Urinary bladder (tissue), 4 donors: ENCODE data around the gene ANKLE2. TPM values are rescaled to one million over a fixed set of nuclear protein-coding genes. Genes with fewer than 3 reads are reported as not detected.
"Not testable (repeated sequence)": the region's sequence is repeated elsewhere in the genome, so short reads cannot be mapped to it uniquely, and the experiment has no call there.

ENCODE experiments used
- DNase-seq: peaks from one replicate; pipeline ENCODE4 v3.0.0-alpha.2; 2015; ENCODE audit errors: extremely low spot score
- H3K27ac ChIP-seq: one replicate; pipeline ENCODE4 v1.5.1; 2013; ENCODE audit warnings: low read depth, mild to moderate bottlenecking, moderate library complexity
- H3K36me3 ChIP-seq: one replicate; pipeline ENCODE4 v1.6.1; 2013; ENCODE audit warnings: mild to moderate bottlenecking, moderate library complexity; ENCODE audit not compliant: insufficient read depth
- H3K4me1 ChIP-seq: one replicate; pipeline ENCODE4 v1.6.1; 2013; ENCODE audit warnings: mild to moderate bottlenecking, moderate library complexity; ENCODE audit not compliant: insufficient read depth
- H3K4me3 ChIP-seq: one replicate; pipeline ENCODE4 v1.5.1; 2013; ENCODE audit warnings: low read depth, low read length
- WGBS: extraction: QIAGEN DNeasy Blood & Tissue Kit; methylation state at CpG from one replicate; pipeline ENCODE4 v1.1.7; 2013; 5-methylcytosine and 5-hydroxymethylcytosine counted together
- polyA plus RNA-seq: library from polyadenylated mRNA; stranded (reverse); fragments of 200-250 nt; gene quantifications from one replicate; pipeline ENCODE4 v1.2.3, GENCODE V29; 2013
- total RNA-seq: library from RNA; depleted of rRNA; stranded (reverse); fragments of >200 nt; gene quantifications from one replicate; pipeline ENCODE4 v1.2.3, GENCODE V29; 2014
- donor health status: healthy with polysubstance abuse.
- donor health status: healthy.

ANKLE2 gene
- total and polyA plus RNA-seq, 2 donors: 25.6 to 40.8 TPM

DNA sequence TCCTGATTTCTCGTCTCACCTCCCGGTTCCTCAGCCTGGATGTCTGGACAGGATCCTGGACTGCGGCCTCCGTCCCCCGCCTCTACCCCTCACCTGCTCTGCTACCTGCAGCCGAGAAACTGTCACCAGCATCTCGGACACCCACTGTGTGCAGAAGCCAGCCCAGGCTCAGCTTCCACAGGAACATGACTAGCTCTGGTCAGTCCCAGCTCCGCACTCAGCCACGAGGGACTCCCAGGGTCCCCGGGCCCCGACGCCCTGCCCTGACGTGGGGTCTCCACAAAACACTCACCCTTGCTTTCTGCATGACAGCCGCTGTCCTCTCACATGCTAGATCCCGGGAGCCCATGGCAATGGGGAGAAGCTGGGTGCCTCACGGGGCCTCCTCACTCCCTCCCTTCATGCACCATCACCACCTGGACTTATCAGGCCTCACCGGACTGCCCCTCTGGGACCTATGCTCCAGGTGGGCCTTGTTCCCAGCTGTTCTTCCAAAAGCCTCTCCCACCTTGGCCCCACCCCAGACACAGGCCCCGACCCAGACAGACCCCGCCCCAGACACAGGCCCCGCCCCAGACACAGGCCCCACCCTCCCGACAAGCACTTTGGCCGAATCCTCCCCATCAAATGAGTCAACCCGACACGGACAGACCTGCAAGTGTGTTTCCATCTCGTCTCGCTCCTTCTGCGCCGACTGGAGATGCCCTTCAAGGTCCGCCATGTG lies 26.9 kb upstream of the ANKLE2 start:
- Histone ChIP-seq H3K4me3 (no peak overlapping the region), H3K27ac (no peak overlapping the region), H3K4me1 (no peaks in the 10 kb centered on the region), H3K36me3 (peaks cover 7% of the 10 kb centered on the region)
- 97% methylated on average over 29 of the region's 29 CpGs for WGBS
- no peak for DNase-seq

DNA sequence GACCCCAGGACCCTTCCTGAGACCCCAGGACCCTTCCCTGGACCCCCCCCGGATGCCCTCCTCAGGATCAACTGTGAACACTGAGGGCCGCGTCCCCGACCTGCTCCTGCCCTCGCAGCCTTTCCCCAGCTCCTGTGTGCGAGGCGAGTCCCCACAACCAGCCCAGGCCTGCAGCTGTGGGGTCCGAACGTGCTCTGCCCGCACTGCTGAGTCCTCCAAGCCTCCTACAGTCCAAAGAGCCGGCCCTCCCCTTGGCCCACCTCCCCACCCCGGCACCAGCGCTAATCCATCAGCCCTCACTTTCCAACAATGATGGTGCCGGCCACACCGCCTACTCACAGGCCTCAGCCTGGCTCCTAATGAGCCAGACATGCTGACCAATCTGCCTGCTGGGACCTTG lies 26.2 kb upstream of the ANKLE2 start:
- H3K4me3 ChIP-seq: no peak overlapping the region
- H3K27ac ChIP-seq: no peak overlapping the region
- DNase-seq: no peak
- 93% methylated on average over 15 of the region's 15 CpGs for WGBS
- no peaks in the 10 kb centered on the region for H3K4me1 ChIP-seq
- H3K36me3 ChIP-seq: peaks cover 7% of the 10 kb centered on the region

DNA sequence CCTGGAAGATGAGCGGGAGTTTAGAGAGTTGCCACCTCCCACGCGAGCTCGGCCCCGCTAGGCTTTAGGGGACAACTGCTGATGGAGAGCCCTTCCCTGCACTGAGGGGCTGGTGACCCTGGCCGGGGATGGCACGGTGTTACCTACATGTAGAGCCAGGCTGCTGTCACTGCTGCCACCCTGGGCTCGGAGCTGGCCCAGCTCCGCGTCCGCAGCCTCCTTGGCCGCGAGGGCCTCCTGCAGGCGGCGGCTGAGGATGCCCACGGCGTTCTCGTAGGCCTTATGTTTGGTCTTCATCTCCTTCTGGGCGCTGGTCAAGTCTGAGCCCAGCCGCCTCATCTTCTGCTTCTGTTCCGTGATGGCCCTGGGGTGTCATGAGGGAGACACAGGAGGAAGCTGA lies 24.6 kb upstream of the ANKLE2 start:
- no peaks in the 10 kb centered on the region for H3K4me1 ChIP-seq
- 93% methylated on average over 21 of the region's 21 CpGs for WGBS
- DNase-seq: no peak
- peaks cover 6% of the 10 kb centered on the region for H3K36me3 ChIP-seq
- H3K27ac ChIP-seq: no peak overlapping the region
- H3K4me3 ChIP-seq: no peak overlapping the region

DNA sequence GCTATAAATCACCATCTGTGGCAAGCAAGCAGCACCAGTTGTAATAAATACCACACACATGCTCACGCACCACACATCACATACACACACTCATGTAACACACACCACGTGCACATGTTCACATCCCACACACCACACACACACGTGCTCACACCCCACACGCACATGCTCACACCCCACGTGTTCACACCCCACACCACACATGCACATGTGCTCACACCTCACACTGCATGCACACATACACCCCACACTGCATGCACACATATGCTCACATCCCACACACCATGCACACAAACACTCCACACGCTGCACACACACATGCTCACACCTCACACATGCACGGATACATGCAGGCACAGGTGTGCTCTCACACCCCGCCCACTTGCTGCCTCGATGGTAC lies 22.9 kb upstream of the ANKLE2 start:
- no peak for DNase-seq
- Histone ChIP-seq H3K4me3 (no peak overlapping the region), H3K4me1 (no peaks in the 10 kb centered on the region), H3K27ac (no peak overlapping the region), H3K36me3 (peaks cover 4% of the 10 kb centered on the region)
- 83% methylated on average over 9 of the region's 9 CpGs for WGBS

DNA sequence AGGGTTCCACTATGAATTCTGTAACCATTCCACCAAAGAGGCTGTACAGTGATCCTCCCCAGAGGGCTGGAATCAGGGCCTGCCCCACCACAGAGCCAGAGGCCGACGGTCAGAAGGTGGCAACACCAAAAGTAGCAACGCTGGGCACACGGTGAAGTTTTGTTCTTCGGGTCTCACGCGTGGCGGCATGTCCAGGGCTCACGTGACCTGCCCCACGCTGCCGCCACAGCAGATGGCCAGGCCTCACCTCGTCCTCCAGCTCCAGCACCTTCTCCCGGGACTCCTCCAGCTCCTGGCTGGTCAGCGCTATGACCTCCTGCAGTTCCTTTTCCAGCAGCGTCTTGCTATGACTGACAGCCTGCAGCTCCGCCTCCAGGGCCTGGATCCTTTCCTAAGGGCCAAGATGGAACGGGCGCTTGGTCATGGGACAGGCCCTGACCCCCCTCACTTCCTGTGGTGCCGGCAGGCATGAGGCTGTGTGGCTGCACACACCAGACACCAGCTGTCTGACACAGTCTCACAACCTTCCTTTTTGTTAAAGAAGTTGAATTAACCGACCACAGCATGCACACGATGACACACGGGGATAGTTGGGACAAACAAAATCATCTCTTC lies 22.4 kb upstream of the ANKLE2 start:
- H3K4me1 ChIP-seq: no peaks in the 10 kb centered on the region
- 82% methylated on average over 22 of the region's 22 CpGs for WGBS
- no peak overlapping the region for H3K4me3 ChIP-seq
- no peak for DNase-seq
- H3K27ac ChIP-seq: no peak overlapping the region
- peaks cover 3% of the 10 kb centered on the region for H3K36me3 ChIP-seq

DNA sequence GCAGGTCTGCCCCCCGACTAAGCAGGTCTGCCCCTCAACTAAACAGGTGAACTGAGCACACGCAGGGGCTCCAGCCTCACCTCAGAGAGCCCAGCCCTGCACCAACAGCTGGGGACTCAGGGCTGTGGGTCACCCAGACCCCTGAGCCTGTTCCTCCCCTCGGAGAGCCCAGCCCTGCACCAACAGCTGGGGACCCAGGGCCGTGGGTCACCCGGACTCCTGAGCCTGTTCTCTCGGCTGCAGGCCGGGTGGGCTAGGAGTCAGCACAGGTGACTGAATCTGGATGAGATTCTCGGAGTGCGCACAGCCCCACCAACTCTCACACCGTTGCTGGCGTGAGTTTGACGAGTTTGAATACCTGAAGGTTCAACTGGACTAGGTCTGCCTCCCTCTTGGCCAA lies 20.3 kb upstream of the ANKLE2 start:
- no peak for DNase-seq
- Histone ChIP-seq H3K36me3 (peaks cover 2% of the 10 kb centered on the region), H3K27ac (no peak overlapping the region), H3K4me1 (no peaks in the 10 kb centered on the region), H3K4me3 (no peak overlapping the region)
- WGBS: 93% methylated on average over 12 of the region's 12 CpGs

DNA sequence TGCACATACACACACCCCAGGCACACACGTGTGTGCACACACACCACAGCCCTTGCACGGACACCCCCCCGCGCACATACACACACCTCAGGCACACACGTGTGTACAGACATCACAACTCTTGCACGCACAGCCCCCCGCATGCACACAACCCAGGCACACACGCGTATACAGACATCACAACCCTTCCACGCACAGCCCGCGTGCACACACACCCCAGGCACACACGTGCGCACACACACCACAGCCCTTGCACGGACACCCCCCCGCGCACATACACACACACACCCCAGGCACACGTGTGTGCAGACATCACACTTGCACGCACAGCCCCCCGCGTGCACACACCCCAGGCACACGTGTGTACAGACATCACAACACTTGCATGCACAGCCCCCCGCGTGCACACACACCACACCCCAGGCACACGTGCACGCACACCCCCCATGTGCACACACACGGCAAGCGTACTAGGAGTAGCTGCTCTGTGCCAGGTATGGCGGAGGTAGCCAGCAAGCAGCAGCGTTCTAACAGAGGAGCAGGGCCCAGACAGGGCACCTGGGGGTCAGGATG lies 18.2 kb upstream of the ANKLE2 start:
- Histone ChIP-seq H3K4me3 (no peak overlapping the region), H3K36me3 (peaks cover 2% of the 10 kb centered on the region), H3K27ac (no peak overlapping the region), H3K4me1 (no peaks in the 10 kb centered on the region)
- no peak for DNase-seq
- 94% methylated on average over 30 of the region's 30 CpGs for WGBS

DNA sequence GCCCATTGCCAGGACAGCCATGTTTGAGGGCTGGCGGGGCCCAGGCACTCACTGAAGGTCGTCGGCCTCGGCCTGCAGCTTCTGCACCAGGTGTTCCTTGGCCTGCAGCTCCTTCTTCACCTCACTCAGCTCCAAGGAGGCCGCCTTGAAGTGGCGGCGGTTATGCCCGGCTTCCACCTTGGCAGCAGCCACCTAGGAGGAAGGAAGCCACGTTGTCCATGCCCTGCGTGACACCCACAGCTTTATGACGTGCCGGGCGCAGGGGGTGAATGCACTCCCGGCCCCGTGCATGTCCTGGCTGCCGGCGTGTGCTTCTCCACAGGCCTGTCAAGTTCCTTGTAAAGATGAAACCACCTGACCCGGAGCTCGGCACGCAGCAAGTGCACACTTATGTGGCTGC lies 16.0 kb upstream of the ANKLE2 start:
- Histone ChIP-seq H3K4me1 (no peaks in the 10 kb centered on the region), H3K4me3 (no peak overlapping the region), H3K27ac (no peak overlapping the region), H3K36me3 (peaks cover 5% of the 10 kb centered on the region)
- 92% methylated on average over 20 of the region's 20 CpGs for WGBS
- no peak for DNase-seq

DNA sequence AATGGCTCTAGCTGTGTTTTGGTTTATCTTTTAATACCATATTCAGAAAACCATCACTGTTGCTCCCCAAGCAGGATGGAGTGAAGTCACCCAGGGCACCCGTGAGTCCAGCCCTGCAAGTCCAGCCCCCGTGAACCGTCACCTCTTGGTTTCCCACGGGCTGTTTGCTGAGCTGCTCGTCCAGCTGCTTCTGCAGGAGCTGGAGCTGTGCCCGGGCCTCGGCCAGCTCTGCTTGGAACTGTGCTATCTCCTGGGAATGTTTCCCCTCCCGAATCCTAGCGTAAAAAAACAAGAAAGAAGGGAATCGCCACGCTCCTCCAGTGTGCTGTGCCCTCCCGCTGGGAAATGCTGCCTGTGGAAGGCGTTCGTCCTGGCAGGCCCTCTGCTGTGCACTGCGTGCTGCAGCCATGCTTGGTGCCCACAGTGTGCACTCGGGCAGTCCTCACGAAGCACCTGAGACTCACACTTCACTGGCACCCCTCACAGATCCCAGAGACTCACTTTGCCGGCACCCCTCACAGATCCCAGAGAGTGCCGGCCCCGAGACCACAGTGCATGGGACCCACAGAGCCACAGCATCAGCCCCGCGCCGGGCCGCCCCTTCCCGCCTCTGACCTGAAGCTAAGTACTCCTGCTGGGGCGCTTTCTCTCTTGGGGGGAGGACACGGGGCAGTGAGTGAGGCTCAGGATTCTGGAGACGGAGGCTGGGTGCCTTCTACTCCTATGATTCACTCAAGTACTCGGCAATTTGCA lies 15.4 kb upstream of the ANKLE2 start:
- Histone ChIP-seq H3K27ac (no peak overlapping the region), H3K4me1 (no peaks in the 10 kb centered on the region), H3K4me3 (no peak overlapping the region), H3K36me3 (peaks cover 5% of the 10 kb centered on the region)
- no peak for DNase-seq
- WGBS: 68% methylated on average over 29 of the region's 29 CpGs

DNA sequence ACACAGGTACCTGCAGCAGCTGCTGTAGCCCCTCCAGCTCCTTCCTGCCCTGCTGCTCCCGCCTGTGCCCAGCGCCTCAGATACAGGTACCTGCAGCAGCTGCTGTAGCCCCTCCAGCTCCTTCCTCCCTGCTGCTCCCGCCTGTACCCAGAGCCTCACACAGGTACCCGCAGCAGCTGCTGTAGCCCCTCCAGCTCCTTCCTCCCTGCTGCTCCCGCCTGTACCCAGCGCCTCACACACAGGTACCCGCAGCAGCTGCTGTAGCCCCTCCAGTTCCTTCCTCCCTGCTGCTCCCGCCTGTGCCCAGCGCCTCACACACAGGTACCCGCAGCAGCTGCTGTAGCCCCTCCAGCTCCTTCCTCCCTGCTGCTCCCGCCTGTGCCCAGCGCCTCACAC lies 14.6 kb upstream of the ANKLE2 start:
- not testable (repeated sequence) for H3K36me3 ChIP-seq, H3K4me3 ChIP-seq, DNase-seq, H3K4me1 ChIP-seq, H3K27ac ChIP-seq
- 82% methylated on average over 10 of the region's 12 CpGs for WGBS

DNA sequence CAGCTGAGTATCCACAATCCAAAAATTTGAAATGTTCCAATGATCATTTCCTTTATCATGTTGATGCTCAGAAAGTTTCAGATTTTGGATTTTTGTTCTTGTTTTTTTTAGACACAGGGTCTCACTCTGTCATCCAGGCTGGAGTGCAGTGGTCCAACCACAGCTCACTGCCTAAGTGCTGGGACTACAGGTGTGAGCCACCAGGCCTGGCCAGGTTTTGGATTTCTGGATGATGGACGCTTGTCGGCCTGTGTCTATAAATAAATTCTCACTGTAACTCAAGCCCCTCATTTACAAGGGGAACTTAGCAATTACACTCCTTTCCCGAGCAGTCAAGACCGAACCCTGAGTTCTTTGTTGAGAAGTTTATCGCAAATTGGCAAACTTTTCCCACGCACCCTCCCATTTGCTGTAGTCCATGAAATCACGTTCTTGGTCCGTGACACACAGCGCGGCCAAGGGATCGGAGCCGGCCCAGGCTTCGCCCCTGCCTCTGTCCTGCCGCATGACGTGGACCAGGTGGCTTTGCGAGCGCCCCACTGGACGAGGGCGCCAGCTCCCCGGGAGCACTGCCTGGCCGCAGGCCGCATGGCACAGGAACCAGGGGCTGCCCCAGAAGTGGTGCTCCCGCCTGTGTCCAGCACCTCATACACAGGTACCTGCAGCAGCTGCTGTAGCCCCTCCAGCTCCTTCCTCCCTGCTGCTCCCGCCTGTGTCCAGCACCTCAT lies 14.0 kb upstream of the ANKLE2 start:
- Histone ChIP-seq H3K4me3 (no peak overlapping the region), H3K36me3 (peaks cover 5% of the 10 kb centered on the region), H3K27ac (no peak overlapping the region), H3K4me1 (no peaks in the 10 kb centered on the region)
- 90% methylated on average over 24 of the region's 24 CpGs for WGBS
- DNase-seq: no peak

DNA sequence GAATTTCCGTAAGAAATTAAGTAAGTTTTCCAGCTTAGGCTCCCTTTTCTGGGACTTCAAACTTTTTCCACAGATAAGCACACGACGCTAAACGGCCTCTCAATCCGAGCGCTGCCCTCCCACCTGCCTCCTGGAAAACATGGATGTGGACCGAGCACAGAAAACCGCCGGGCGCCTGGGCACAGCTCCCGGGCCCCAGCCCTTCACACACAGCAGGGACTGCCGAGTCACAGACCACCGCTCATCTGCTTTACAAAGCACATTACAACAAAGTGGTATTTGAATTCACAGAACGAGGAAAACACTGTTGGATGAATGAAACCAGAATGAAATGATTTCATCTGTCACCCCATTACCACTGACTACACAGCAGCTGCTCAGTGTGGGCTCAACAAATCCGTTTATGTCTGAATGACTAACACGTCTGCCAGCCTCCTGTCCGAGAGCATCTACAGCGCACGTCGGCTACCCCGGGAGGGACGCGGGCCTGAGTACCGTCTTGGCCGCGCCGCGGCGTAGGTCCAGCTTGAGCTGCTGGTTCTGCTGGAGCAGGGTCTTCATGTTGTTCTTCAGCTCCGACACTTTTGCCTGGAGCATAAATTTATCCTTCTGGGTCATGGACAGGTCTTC lies 13.1 kb upstream of the ANKLE2 start:
- WGBS: 89% methylated on average over 30 of the region's 30 CpGs
- Histone ChIP-seq H3K4me1 (no peaks in the 10 kb centered on the region), H3K36me3 (peaks cover 5% of the 10 kb centered on the region), H3K4me3 (no peak overlapping the region), H3K27ac (no peak overlapping the region)
- no peak for DNase-seq

DNA sequence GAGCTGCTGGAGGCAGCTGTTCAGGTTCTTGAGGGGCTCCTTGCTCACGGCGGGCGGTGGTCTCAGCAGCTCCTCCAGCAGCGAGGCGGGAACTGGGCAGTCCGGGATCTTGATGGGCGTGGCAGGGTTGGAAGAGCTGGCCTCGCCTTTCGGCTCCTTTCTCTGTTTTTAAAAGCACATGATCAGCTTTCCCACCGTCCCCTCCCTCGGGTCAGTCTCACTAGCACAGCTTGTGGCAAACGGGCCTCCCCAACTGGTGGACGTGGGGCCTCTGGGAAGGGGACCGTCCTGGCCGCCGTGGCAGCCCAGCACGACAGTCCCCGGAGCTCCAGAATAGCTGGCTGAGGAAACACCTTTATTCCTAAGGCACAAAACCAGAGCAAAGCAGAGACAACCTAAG lies 12.5 kb upstream of the ANKLE2 start:
- H3K4me3 ChIP-seq: no peak overlapping the region
- H3K4me1 ChIP-seq: no peaks in the 10 kb centered on the region
- H3K36me3 ChIP-seq: peaks cover 5% of the 10 kb centered on the region
- no peak for DNase-seq
- 87% methylated on average over 18 of the region's 18 CpGs for WGBS
- no peak overlapping the region for H3K27ac ChIP-seq
